ENCODE data around the gene PFKFB4.

DNA sequence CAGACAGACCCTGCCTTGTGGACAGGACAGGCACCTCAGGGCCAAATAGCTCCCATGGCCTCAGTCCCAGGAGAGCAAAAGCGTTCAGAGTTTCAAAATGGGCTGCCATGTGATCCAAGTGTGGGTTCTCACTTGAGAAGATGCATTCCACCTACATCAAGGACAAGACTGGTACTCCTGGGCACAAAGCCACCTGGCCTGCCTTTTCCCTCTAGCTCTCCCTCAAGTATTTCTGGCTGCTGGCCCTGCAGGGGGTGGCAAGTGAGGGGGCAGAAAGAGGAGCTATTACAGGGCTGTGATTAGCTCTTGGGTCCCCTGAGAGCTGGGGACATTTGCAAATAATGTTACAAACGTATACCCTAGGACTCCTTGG is 45.0 kb upstream of the PFKFB4 start:
- TF ChIP-seq, protein P1, sequence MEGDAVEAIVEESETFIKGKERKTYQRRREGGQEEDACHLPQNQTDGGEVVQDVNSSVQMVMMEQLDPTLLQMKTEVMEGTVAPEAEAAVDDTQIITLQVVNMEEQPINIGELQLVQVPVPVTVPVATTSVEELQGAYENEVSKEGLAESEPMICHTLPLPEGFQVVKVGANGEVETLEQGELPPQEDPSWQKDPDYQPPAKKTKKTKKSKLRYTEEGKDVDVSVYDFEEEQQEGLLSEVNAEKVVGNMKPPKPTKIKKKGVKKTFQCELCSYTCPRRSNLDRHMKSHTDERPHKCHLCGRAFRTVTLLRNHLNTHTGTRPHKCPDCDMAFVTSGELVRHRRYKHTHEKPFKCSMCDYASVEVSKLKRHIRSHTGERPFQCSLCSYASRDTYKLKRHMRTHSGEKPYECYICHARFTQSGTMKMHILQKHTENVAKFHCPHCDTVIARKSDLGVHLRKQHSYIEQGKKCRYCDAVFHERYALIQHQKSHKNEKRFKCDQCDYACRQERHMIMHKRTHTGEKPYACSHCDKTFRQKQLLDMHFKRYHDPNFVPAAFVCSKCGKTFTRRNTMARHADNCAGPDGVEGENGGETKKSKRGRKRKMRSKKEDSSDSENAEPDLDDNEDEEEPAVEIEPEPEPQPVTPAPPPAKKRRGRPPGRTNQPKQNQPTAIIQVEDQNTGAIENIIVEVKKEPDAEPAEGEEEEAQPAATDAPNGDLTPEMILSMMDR (IDR thresholded peaks at IDR 0.05; ENCODE audit: low read depth, low read length): no peak
- TF ChIP-seq POLR2A (IDR thresholded peaks at IDR 0.05; ENCODE audit: extremely low read depth, insufficient read length) (no peak), MYC (IDR thresholded peaks at IDR 0.05; ENCODE audit: low read depth, low read length) (no peak)
